Effector memory CD8-positive, alpha-beta T cell (primary cell): ENCODE results near the gene DPP6.

Experiments
- ATAC-seq: fragments of 150-1000 bp; cut with Tn5 transposase; replicated peaks from 2 replicates; pipeline ENCODE4 v1.10.0; 2021; ENCODE audit warnings: mild to moderate bottlenecking, moderate library complexity
- DNase-seq, 3 experiments: peaks; one replicate each; pipeline ENCODE4 v3.0.0; 2021
- H3K27ac Mint-ChIP-seq, 2 donors: one replicate each; pipeline ENCODE4 v1.8.0; 2022; ENCODE audit warnings: mild to moderate bottlenecking in 2 of 2, mixed read lengths in 2 of 2, moderate library complexity in 2 of 2
- H3K27me3 Mint-ChIP-seq, 2 donors: one replicate each; pipeline ENCODE4 v1.8.0; 2022; ENCODE audit warnings: mixed read lengths in 2 of 2
- H3K36me3 Mint-ChIP-seq: one replicate; pipeline ENCODE4 v1.8.0; 2022; ENCODE audit warnings: mild to moderate bottlenecking, moderate library complexity, mixed read lengths; ENCODE audit not compliant: insufficient read depth
- H3K4me1 Mint-ChIP-seq, 2 donors: one replicate each; pipeline ENCODE4 v1.8.0; 2022; ENCODE audit warnings: low read depth in 2 of 2, mixed read lengths in 2 of 2
- H3K4me3 Mint-ChIP-seq, 2 donors: one replicate each; pipeline ENCODE4 v1.8.0; 2022; ENCODE audit warnings: mild to moderate bottlenecking in 2 of 2, mixed read lengths in 2 of 2, moderate library complexity in 2 of 2
- H3K9me3 Mint-ChIP-seq, 2 donors: one replicate each; pipeline ENCODE4 v1.8.0; 2022; ENCODE audit warnings: mixed read lengths in 2 of 2

The DPP6 gene

DNA sequence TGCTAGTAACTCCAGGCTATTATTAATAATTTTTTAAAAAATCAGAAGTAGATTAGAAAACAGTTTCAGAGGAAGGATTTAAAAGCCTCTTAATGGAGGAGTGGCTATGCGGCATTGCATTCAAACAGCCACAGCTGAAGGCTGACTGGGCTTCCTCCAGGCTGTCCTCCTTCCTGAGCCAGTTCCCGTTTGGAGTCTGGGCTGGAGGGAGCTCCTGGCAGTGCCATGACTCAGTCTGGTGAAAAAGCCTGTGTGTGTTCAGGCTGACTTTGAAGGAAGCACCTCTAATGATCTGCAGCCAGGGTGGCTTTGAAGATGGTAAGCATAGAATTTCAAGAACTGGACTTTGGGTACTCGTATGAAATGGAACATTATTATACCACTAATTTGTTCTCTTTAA lies 134.6 kb downstream of the DPP6 start:
- H3K4me3 Mint-ChIP-seq: no peak overlapping the region
- H3K4me1 Mint-ChIP-seq: no peaks in the 10 kb centered on the region
- H3K27me3 Mint-ChIP-seq: no peaks in the 10 kb centered on the region
- no peak overlapping the region for H3K27ac Mint-ChIP-seq
- H3K36me3 Mint-ChIP-seq: no peaks in the 10 kb centered on the region
- ATAC-seq (no peak), DNase-seq (no peak)
- peaks cover 0 to 4% of the 10 kb centered on the region in 2 donors for H3K9me3 Mint-ChIP-seq

DNA sequence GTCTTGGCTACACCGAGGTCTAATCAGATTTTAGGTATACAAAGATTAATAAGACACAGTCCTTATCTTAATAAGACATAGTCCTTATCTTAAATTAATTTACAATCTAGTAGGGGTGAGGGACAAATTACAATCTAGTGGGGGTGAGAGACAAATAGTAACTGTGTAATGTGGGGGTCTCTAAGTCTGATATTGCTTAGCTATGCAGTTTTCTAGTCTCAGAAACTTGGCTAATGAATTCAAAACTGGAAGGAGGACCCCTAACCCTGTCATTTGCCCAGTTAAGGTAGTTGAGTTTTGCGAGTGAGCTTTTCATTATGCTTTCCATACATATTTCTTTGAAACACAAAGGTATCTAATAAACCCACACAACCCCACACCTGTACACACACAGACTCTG lies 136.1 kb downstream of the DPP6 start:
- no peak overlapping the region for H3K27ac Mint-ChIP-seq
- no peak overlapping the region for H3K4me3 Mint-ChIP-seq
- DNase-seq: no peak
- no peaks in the 10 kb centered on the region for H3K4me1 Mint-ChIP-seq
- peaks cover 0 to 4% of the 10 kb centered on the region in 2 donors for H3K9me3 Mint-ChIP-seq
- H3K27me3 Mint-ChIP-seq: no peaks in the 10 kb centered on the region
- H3K36me3 Mint-ChIP-seq: no peaks in the 10 kb centered on the region
- no peak for ATAC-seq

DNA sequence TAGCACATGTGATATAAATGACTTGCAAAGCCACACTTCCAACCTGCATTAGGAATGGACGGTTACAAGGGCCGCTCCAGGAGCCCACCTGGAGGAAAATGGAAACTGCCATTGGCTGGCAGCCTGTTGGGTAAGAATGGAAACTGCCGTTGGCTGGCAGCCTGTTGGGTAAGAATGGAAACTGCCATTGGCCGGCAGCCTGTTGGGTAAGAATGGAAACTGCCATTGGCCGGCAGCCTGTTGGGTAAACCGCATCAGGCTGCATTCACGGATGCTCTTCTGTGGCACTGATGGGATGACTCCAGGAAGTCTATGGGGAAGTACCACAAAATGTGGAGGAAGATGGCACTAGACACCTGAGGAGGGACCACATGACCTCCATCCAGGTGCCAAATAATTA lies 143.1 kb downstream of the DPP6 start:
- H3K36me3 Mint-ChIP-seq: no peaks in the 10 kb centered on the region
- H3K4me3 Mint-ChIP-seq: no peak overlapping the region
- no peak overlapping the region for H3K27ac Mint-ChIP-seq
- no peak for ATAC-seq
- H3K9me3 Mint-ChIP-seq: peaks cover 5 to 14% of the 10 kb centered on the region in 2 donors
- no peaks in the 10 kb centered on the region for H3K27me3 Mint-ChIP-seq
- DNase-seq: no peak
- no peaks in the 10 kb centered on the region for H3K4me1 Mint-ChIP-seq

DNA sequence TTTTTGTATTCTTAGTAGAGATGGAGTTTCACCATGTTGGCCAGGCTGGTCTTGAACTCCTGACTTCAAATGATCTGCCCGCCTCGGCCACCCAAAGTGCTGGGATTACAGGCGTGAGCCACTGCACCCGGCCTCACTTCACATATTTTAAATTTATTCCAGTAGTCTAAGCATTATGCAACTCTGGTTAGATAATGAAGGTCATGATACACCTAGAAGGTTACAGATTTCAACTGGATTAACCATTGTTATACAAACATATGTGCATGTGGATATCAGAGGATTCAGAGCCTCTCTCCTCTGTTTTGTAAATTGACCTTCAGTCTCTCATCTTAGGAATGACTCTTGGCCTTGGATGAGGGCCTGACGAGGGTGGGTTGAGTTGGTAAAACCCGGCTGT lies 146.3 kb downstream of the DPP6 start:
- ATAC-seq (no peak), DNase-seq (no peak)
- Mint-ChIP-seq H3K27ac (no peak overlapping the region), H3K27me3 (no peaks in the 10 kb centered on the region), H3K36me3 (no peaks in the 10 kb centered on the region), H3K4me3 (no peak overlapping the region), H3K4me1 (no peaks in the 10 kb centered on the region), H3K9me3 (peaks cover 6 to 14% of the 10 kb centered on the region in 2 donors)

DNA sequence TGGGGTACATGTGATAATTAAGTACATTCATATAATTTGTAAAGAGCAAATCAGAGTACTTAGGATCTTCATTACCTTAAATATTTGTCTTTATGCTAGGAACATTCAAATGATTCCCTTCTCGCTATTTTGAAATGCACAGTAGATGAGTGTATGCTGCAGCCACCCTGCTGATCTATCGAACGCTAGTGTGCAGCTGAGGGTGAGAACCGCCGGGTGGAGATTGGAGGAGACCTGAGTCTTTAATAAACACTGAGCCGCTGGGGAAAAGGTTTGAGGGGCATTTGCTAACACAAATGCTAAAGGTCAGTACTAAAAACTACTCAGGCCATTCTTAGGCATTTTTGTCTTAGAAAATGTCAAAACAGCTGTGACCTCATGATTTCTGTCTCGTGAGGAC lies 148.0 kb downstream of the DPP6 start:
- Mint-ChIP-seq H3K9me3 (peaks cover 10 to 14% of the 10 kb centered on the region in 2 donors), H3K4me3 (no peak overlapping the region), H3K36me3 (no peaks in the 10 kb centered on the region), H3K4me1 (no peaks in the 10 kb centered on the region), H3K27ac (no peak overlapping the region), H3K27me3 (no peaks in the 10 kb centered on the region)
- DNase-seq (no peak), ATAC-seq (no peak)

DNA sequence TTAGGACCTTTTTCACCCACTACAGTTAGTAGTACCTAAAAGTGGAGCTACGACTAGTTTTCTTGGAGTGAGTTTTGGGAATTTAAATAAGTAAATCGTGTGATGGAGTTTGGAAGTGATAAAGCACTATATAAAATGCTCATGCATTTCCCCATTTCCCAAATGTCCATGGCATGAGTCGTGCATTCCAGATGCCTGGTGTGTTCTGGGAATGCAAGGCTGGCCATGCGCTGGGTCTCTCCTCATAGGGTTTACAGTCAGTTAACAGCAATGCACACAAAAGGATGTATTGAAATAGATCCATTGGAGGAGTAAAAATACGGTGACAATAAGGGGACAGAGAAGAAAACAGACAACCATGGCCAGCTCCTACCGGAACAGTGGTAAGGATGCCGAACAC lies 149.8 kb downstream of the DPP6 start:
- Mint-ChIP-seq H3K36me3 (no peaks in the 10 kb centered on the region), H3K27ac (no peak overlapping the region), H3K4me3 (no peak overlapping the region), H3K9me3 (peaks cover 9 to 11% of the 10 kb centered on the region in 2 donors), H3K27me3 (no peaks in the 10 kb centered on the region), H3K4me1 (no peaks in the 10 kb centered on the region)
- DNase-seq (no peak), ATAC-seq (no peak)

DNA sequence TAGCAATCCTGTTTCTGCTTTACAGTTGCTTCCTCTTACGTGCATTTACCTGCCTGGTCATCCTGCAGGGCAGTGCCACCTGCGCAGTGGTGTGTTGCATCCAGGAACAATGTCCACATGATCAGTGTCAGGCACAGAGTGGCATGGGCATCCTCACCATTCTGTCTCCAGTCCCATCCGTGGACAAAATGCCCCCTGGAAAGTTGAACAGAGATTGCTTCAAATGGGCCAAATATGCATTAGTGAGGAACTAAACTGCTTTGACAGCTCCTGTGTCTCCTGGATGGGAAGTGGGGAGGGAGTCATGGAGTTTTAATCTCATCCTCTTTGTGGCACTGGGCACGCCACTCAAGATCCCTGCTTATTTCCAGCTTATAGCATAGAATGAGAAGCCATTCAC lies 151.8 kb downstream of the DPP6 start:
- Mint-ChIP-seq H3K27ac (no peak overlapping the region), H3K4me1 (no peaks in the 10 kb centered on the region), H3K9me3 (peaks cover 0 to 11% of the 10 kb centered on the region in 2 donors), H3K27me3 (no peaks in the 10 kb centered on the region), H3K4me3 (no peak overlapping the region), H3K36me3 (no peaks in the 10 kb centered on the region)
- no peak for ATAC-seq
- no peak for DNase-seq

DNA sequence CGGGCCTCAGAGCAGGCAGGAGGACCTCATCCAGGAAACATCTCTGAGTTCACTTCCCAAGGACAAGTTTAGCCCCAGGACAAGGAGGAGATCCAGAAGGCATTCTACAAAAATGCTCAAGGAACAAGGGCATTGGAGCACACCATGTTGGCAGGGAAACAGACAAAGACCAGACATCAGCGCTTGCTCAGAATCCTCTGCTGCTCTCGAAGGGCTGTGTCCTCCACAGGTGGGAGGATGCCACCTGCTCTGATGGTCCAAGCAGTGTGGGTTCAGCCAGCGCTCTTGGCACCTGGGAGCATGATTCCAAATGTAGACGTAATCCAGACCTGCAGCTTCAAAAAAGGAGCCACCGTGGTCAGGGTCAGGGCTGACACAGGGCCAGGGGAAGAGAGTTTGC lies 160.7 kb downstream of the DPP6 start:
- Mint-ChIP-seq H3K36me3 (peaks cover 3% of the 10 kb centered on the region), H3K4me3 (no peak overlapping the region), H3K27me3 (no peaks in the 10 kb centered on the region), H3K9me3 (peaks cover 0 to 15% of the 10 kb centered on the region in 2 donors), H3K27ac (no peak overlapping the region), H3K4me1 (no peaks in the 10 kb centered on the region)
- no peak for ATAC-seq
- DNase-seq: no peak

DNA sequence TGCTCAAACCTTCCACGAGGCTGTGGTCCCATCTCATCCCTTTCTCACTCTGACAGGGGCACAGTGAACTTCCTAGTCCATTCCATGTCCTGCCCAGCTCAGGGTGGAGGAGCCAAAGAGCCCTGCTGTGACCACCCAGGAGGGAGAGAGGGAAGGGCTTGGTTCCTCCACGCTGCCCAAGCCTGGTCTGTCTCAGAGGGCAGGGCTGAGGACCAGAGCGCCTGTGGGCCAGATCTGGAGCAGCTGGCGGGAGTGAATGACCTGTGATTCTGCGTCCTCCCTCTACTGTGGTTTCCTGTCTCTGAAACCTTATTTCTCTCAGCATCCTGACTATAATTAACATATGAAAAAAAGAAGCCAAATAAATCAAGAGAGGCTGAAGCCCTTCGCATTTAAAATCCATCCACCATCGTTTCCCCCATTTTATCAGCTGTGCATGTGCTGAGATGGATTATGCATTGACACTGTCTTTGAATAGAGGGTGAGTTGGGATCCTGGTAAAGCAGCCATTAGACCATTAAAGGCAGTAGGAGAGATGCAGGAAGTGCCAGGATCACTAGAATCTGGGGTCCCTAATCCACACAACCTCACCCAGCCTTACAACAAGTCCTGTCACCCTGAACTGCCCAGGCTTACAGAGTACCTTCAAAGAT lies 165.6 kb downstream of the DPP6 start:
- ATAC-seq: no peak
- Mint-ChIP-seq H3K9me3 (peaks cover 1 to 2% of the 10 kb centered on the region in 2 donors), H3K36me3 (peaks cover 3% of the 10 kb centered on the region), H3K27me3 (no peaks in the 10 kb centered on the region), H3K4me3 (no peak overlapping the region), H3K27ac (no peak overlapping the region), H3K4me1 (no peaks in the 10 kb centered on the region)
- no peak for DNase-seq

DNA sequence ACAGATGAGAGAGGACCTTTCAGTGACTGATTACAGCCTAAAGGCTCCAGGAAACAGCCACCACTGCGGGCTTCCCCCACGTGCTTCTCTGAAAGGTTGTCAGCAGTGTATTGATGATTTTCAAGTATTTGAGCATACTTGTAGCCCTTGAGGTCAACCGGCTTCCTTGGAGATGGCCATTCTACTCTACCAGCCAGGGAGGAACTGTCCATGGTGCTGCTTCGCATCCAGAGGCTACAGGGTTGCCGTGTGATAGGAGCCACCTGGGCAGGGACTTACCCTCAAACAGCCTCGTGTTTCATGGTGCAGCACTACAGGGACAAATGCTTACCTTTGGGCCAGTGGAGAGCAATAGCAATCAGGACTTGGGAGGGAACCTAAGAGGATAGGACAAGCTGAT lies 179.5 kb downstream of the DPP6 start:
- Mint-ChIP-seq H3K36me3 (peaks cover 2% of the 10 kb centered on the region), H3K4me3 (no peak overlapping the region), H3K27me3 (no peaks in the 10 kb centered on the region), H3K4me1 (no peaks in the 10 kb centered on the region), H3K27ac (no peak overlapping the region), H3K9me3 (peaks cover 10 to 14% of the 10 kb centered on the region in 2 donors)
- ATAC-seq (no peak), DNase-seq (no peak)

DNA sequence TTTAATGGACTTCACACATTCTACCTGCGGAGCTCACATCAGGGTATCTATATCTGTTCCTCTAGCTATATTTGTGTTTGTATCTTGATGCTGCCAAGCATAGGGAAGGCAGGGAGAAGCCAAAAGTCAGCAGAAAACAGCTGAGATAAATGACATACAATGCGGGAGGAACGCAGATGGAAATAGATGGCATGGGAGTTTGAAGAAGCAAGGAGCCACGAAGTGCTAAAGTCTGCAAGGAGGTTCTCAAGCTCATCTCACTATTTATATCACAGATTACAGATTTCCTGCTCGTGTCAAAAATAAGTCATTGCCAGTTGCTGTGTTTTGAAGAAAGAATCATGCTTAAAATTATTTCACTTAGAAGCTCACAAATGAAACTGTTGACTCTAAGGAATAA lies 180.5 kb downstream of the DPP6 start:
- Mint-ChIP-seq H3K36me3 (peaks cover 2% of the 10 kb centered on the region), H3K4me1 (no peaks in the 10 kb centered on the region), H3K27me3 (no peaks in the 10 kb centered on the region), H3K9me3 (peaks cover 12 to 18% of the 10 kb centered on the region in 2 donors), H3K27ac (no peak overlapping the region), H3K4me3 (no peak overlapping the region)
- ATAC-seq (no peak), DNase-seq (no peak)

DNA sequence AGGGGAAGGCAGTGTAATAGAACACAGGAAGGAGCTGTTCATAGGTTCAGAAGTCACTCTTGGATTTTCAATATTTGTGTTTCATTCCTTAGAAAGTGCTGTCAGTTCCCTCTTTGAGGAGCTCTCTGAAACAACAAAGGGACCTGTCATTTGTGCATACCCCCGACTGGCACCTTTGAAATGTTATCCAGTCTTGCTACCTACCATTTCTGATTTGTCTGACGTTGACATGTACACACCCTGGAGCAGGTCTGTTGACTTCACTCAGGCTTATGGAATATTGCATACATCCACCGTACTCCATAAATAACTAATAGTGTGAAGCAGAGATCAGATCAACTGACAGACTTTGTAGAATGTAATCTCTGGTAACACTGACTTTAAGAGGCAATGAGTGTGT lies 189.8 kb downstream of the DPP6 start:
- no peaks in the 10 kb centered on the region for H3K27me3 Mint-ChIP-seq
- no peaks in the 10 kb centered on the region for H3K4me1 Mint-ChIP-seq
- ATAC-seq: no peak

DNA sequence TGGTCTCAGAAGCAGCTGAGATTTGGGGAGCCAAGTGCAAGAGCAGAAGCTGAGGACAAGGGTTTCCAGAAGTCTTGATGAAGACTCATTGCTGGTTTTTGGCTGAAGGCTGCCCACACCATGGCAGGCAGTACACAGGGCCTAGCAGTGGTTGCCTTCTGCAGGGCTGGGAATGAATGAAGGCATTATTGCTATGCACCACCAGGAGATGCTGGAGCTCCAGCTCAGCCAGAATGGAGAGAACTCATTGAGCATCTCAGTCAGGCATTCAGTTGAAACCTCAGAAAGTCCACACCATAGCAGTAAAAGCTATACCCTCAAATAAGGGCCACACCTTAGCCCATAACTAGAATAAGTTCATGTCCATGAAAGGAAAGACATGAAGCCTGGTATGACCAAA lies 190.5 kb downstream of the DPP6 start:
- DNase-seq: no peak
- no peaks in the 10 kb centered on the region for H3K27me3 Mint-ChIP-seq
- no peak for ATAC-seq
- H3K4me1 Mint-ChIP-seq: no peaks in the 10 kb centered on the region
- no peak overlapping the region for H3K4me3 Mint-ChIP-seq
- no peak overlapping the region for H3K27ac Mint-ChIP-seq
- no peaks in the 10 kb centered on the region for H3K36me3 Mint-ChIP-seq
- H3K9me3 Mint-ChIP-seq: peaks cover 5 to 8% of the 10 kb centered on the region in 2 donors

More for the DNA sequence above, 189.8 kb downstream of the DPP6 start:
- Mint-ChIP-seq H3K27ac (no peak overlapping the region), H3K36me3 (no peaks in the 10 kb centered on the region), H3K4me3 (no peak overlapping the region), H3K9me3 (peaks cover 8 to 13% of the 10 kb centered on the region in 2 donors)
- no peak for DNase-seq

DNA sequence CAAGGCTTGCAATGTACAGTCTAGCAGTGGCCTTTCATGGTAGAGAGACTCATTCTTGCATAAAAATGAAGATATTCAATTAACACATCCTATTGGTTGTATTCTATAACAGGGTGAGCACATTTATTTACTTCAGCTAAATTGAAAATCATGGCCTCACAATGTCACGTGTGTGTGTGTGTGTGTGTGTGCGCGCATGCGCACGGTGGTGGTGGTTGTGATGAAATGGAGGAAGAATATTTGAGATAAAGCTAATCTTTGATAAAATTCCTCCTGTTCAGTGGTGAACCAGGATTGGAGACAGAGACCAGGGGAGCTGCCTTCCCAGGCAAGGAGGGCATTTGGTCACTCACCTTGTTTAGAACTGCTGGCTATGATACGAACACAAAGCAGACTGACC lies 199.8 kb downstream of the DPP6 start:
- Mint-ChIP-seq H3K36me3 (no peaks in the 10 kb centered on the region), H3K4me3 (no peak overlapping the region), H3K4me1 (no peaks in the 10 kb centered on the region), H3K27ac (no peak overlapping the region), H3K9me3 (peaks cover 8 to 14% of the 10 kb centered on the region in 2 donors), H3K27me3 (no peaks in the 10 kb centered on the region)
- ATAC-seq: no peak
- DNase-seq: no peak

DNA sequence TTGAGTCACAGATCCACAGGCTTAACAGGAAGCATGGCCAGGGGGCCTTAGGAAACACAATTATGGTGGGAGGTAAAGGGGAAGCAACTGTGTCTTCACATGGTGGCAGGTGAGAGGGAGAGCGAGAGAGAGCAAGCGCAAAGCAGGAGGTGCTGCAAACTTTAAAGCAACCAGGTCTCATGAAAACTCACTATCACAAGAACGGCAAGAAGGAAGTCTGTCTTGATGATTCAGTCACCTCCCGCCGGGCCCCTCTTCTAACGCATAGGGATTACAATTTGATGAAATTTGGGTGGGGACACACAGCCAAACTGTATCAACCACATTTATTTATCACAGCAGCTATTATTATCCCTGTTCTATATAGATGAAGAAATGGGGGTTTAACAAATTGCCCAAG lies 201.6 kb downstream of the DPP6 start:
- no peak for DNase-seq
- H3K27ac Mint-ChIP-seq: no peak overlapping the region
- H3K9me3 Mint-ChIP-seq: peaks cover 8 to 14% of the 10 kb centered on the region in 2 donors
- no peak overlapping the region for H3K4me3 Mint-ChIP-seq
- H3K27me3 Mint-ChIP-seq: no peaks in the 10 kb centered on the region
- no peak for ATAC-seq
- no peaks in the 10 kb centered on the region for H3K36me3 Mint-ChIP-seq
- H3K4me1 Mint-ChIP-seq: no peaks in the 10 kb centered on the region
